SK-N-SH (cell line): ENCODE measurements around the gene PELI2. TPM values are rescaled to one million over a fixed set of nuclear protein-coding genes. Genes with fewer than 3 reads are reported as not detected.

ENCODE experiments used
- CTCF ChIA-PET: fragments of 300-600, 350-600 bp; formaldehyde crosslinking; extraction: SDS; loops from one replicate; lab custom pipeline; 2021; lab: Yijun Ruan, JAX
- POLR2A ChIA-PET: fragments of 350-600 bp; sonication (Branson Sonifier 250); formaldehyde crosslinking; extraction: SDS; loops from one replicate; lab custom pipeline; 2020; ENCODE audit warnings: antibody characterized with exemption, inconsistent platforms; lab: Yijun Ruan, JAX
- DNase-seq: peaks from one replicate; pipeline ENCODE4 v3.0.0; 2012
- H2AFZ ChIP-seq: fragments of 200-600 bp; sonication (generic); 2 replicates; pipeline ENCODE4 v1.8.1; 2016; ENCODE audit warnings: antibody characterized with exemption, mild to moderate bottlenecking, low read depth
- H3F3A ChIP-seq: fragments of 200-600 bp; sonication (generic); replicated peaks from 2 replicates; pipeline ENCODE3; 2016; ENCODE audit warnings: antibody characterized with exemption, mild to moderate bottlenecking; ENCODE audit not compliant: insufficient read depth
- H3K27ac ChIP-seq, 2 experiments: fragments of 200-500 bp in 1 of 2; fragments of 200-600 bp in 1 of 2; sonication (Bioruptor generic) in 1 of 2; sonication (generic), shearing (Covaris generic) in 1 of 2; 2 replicates each; pipeline versions ENCODE4 v1.5.1 to v1.6.1; 2014 to 2016; ENCODE audit warnings: low read depth in 2 of 2, inconsistent platforms in 1 of 2, low read length in 1 of 2, mild to moderate bottlenecking in 1 of 2, mixed read lengths in 1 of 2
- H3K27me3 ChIP-seq: fragments of 200-600 bp; sonication (generic), shearing (Covaris generic); 2 replicates; pipeline ENCODE4 v1.6.1; 2016; ENCODE audit warnings: mixed run types; ENCODE audit not compliant: insufficient read depth
- H3K36me3 ChIP-seq, 2 experiments: fragments of 200-500 bp in 1 of 2; fragments of 200-600 bp in 1 of 2; sonication (Bioruptor generic) in 1 of 2; sonication (generic) in 1 of 2; replicated peaks in 1 of 2; 2 replicates each; pipeline versions ENCODE3 to v1.5.1; 2014 to 2016; ENCODE audit warnings: low read length in 1 of 2, mild to moderate bottlenecking in 1 of 2; ENCODE audit not compliant: insufficient read depth in 2 of 2, control insufficient read depth in 1 of 2
- H3K4me1 ChIP-seq, 2 experiments: fragments of 200-500 bp in 1 of 2; fragments of 200-600 bp in 1 of 2; sonication (Bioruptor generic) in 1 of 2; sonication (generic), shearing (Covaris generic) in 1 of 2; 2 replicates each; pipeline versions ENCODE4 v1.5.1 to v1.6.1; 2014 to 2016; ENCODE audit warnings: low read depth in 1 of 2, low read length in 1 of 2, mixed run types in 1 of 2; ENCODE audit not compliant: insufficient read depth in 2 of 2, control insufficient read depth in 1 of 2
- H3K4me2 ChIP-seq: fragments of 200-600 bp; sonication (generic), shearing (Covaris generic); 2 replicates; pipeline ENCODE4 v1.6.1; 2017; ENCODE audit warnings: mixed run types
- H3K4me3 ChIP-seq, 2 experiments: fragments of 200-500 bp in 1 of 2; fragments of 200-600 bp in 1 of 2; sonication (Bioruptor generic) in 1 of 2; sonication (generic), shearing (Covaris generic) in 1 of 2; 2 replicates each; pipeline versions ENCODE4 v1.5.1 to v1.8.1; 2014 to 2016; ENCODE audit warnings: low read depth in 2 of 2, inconsistent platforms in 1 of 2, low read length in 1 of 2, mild to moderate bottlenecking in 1 of 2, mixed read lengths in 1 of 2, moderate library complexity in 1 of 2
- H3K79me2 ChIP-seq: fragments of 200-600 bp; sonication (generic); 2 replicates; pipeline ENCODE4 v1.8.1; 2017; ENCODE audit warnings: mild to moderate bottlenecking; ENCODE audit not compliant: insufficient read depth
- H3K9ac ChIP-seq: fragments of 200-600 bp; sonication (generic); 2 replicates; pipeline ENCODE4 v1.6.1; 2017; ENCODE audit warnings: mixed run types
- H3K9me2 ChIP-seq: fragments of 200-600 bp; sonication (generic); 2 replicates; pipeline ENCODE4 v1.6.1; 2017; ENCODE audit warnings: mixed run types
- H3K9me3 ChIP-seq: fragments of 200-600 bp; sonication (generic); 2 replicates; pipeline ENCODE4 v1.6.1; 2017; ENCODE audit warnings: mixed run types, mild to moderate bottlenecking, moderate library complexity
- H4K20me1 ChIP-seq: fragments of 200-600 bp; sonication (generic); 2 replicates; pipeline ENCODE4 v1.6.1; 2017; ENCODE audit warnings: mild to moderate bottlenecking, mixed run types; ENCODE audit not compliant: insufficient read depth
- EZH2phosphoT487 ChIP-seq: fragments of 200-600 bp; sonication (generic); IDR thresholded peaks from 2 replicates; pipeline ENCODE4 v1.6.1; 2017; ENCODE audit warnings: low read depth, mixed run types, mild to moderate bottlenecking, antibody characterized with exemption, moderate library complexity, borderline replicate concordance
- GABPA ChIP-seq: IDR thresholded peaks from 2 replicates; pipeline ENCODE4 v1.4.0; 2012; ENCODE audit warnings: low read depth, mild to moderate bottlenecking
- GATA2 ChIP-seq: sonication (generic); formaldehyde crosslinking; IDR thresholded peaks from 2 replicates; pipeline ENCODE4 v1.5.0; 2020; ENCODE audit warnings: mild to moderate bottlenecking, missing genetic modification reagents
- JUND ChIP-seq: IDR thresholded peaks from 2 replicates; pipeline ENCODE4 v1.4.0; 2012
- MEF2A ChIP-seq: IDR thresholded peaks from 2 replicates; pipeline ENCODE4 v1.4.0; 2012; ENCODE audit warnings: low read depth, borderline replicate concordance
- POLR2AphosphoS5 ChIP-seq: IDR thresholded peaks from 2 replicates; pipeline ENCODE4 v1.6.1; 2012; ENCODE audit warnings: low read depth, low read length
- RAD21 ChIP-seq: IDR thresholded peaks from 2 replicates; pipeline ENCODE4 v1.6.1; 2012; ENCODE audit warnings: mild to moderate bottlenecking, low read length
- RCOR1 ChIP-seq: fragments of 150-350 bp; IDR thresholded peaks from 2 replicates; pipeline ENCODE4 v1.6.1; 2017; ENCODE audit warnings: antibody characterized with exemption, low read length
- RFX5 ChIP-seq: IDR thresholded peaks from 2 replicates; pipeline ENCODE4 v1.6.1; 2012; ENCODE audit warnings: mild to moderate bottlenecking, improper control_type of control experiment, low read length
- RXRA ChIP-seq: IDR thresholded peaks from 2 replicates; pipeline ENCODE4 v1.4.0; 2012; ENCODE audit warnings: low read depth, mild to moderate bottlenecking, borderline replicate concordance
- TCF12 ChIP-seq: IDR thresholded peaks from 2 replicates; pipeline ENCODE4 v1.4.0; 2012
- TEAD4 ChIP-seq: IDR thresholded peaks from 2 replicates; pipeline ENCODE4 v1.4.0; 2012; ENCODE audit warnings: mild to moderate bottlenecking, borderline replicate concordance; ENCODE audit not compliant: insufficient read depth
- WGBS: methylation state at CpG from one replicate; pipeline ENCODE4 v1.1.6; 2017; ENCODE audit warnings: low lambda C conversion rate; 5-methylcytosine and 5-hydroxymethylcytosine counted together
- polyA plus RNA-seq, 3 experiments: library from polyadenylated mRNA; depleted of rRNA; stranded (reverse); fragments of >200 nt; gene quantifications; 2 replicates each; pipeline ENCODE4 v1.2.3, GENCODE V29; 2012
- TF ChIP-seq, protein P1 (sequence below): fragments of 150-350 bp; IDR thresholded peaks from 2 replicates; pipeline ENCODE4 v1.6.1; 2017; ENCODE audit warnings: antibody characterized with exemption, low read length, low read depth, borderline replicate concordance
- TF ChIP-seq, protein P2 (sequence below): IDR thresholded peaks from 2 replicates; pipeline ENCODE4 v1.4.0; 2012; ENCODE audit warnings: low read depth, borderline replicate concordance
- TF ChIP-seq, protein P3 (sequence below): fragments of 150-350 bp; IDR thresholded peaks from 2 replicates; pipeline ENCODE4 v1.6.1; 2016; ENCODE audit warnings: mild to moderate bottlenecking, low read depth, low read length
- TF ChIP-seq, protein P4 (sequence below): IDR thresholded peaks from 2 replicates; pipeline ENCODE4; 2012
- TF ChIP-seq, protein P5 (sequence below): IDR thresholded peaks from 2 replicates; pipeline ENCODE4 v1.4.0; 2012; ENCODE audit warnings: low read depth
- TF ChIP-seq, protein P6 (sequence below): IDR thresholded peaks from 2 replicates; pipeline ENCODE4 v1.4.0; 2012; ENCODE audit warnings: low read depth, borderline replicate concordance

The PELI2 gene
- polyA plus RNA-seq, 1 of the 3 experiments (the other 2 are of a cell fraction) = not detected

DNA sequence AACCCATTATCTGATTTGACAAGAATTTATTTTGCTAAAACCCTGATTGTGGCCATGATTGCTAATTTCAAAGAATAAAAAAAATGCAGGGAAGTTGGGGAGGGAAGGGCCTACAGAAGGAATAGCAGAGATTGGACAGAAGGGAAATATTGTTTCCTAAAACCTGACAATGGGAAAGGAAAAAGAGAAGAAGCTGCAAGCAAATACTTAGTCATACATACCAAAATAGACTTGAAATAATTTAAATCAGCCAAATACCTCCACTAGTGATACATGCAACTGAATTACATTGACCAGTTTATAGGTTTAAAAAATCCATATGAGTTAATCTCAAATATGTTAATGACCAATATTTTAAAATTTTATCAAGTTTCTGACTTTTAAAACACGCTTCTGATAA is 75.1 kb downstream of the PELI2 start:
- 11% methylated on average over 1 of the region's 1 CpG for WGBS
- ChIA-PET POLR2A (no interaction called here), CTCF (no interaction called here)
- no peak overlapping the region for H3K9ac ChIP-seq
- no peaks in the 10 kb centered on the region for H3F3A ChIP-seq
- H3K4me3 ChIP-seq = no peak overlapping the region
- H3K27ac ChIP-seq = no peak overlapping the region
- no peaks in the 10 kb centered on the region for H3K79me2 ChIP-seq
- DNase-seq = no peak
- no peaks in the 10 kb centered on the region for H3K36me3 ChIP-seq
- TF ChIP-seq, protein P1, sequence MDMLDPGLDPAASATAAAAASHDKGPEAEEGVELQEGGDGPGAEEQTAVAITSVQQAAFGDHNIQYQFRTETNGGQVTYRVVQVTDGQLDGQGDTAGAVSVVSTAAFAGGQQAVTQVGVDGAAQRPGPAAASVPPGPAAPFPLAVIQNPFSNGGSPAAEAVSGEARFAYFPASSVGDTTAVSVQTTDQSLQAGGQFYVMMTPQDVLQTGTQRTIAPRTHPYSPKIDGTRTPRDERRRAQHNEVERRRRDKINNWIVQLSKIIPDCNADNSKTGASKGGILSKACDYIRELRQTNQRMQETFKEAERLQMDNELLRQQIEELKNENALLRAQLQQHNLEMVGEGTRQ = no peak
- no peak for TF ChIP-seq TEAD4
- TF ChIP-seq, protein P2, sequence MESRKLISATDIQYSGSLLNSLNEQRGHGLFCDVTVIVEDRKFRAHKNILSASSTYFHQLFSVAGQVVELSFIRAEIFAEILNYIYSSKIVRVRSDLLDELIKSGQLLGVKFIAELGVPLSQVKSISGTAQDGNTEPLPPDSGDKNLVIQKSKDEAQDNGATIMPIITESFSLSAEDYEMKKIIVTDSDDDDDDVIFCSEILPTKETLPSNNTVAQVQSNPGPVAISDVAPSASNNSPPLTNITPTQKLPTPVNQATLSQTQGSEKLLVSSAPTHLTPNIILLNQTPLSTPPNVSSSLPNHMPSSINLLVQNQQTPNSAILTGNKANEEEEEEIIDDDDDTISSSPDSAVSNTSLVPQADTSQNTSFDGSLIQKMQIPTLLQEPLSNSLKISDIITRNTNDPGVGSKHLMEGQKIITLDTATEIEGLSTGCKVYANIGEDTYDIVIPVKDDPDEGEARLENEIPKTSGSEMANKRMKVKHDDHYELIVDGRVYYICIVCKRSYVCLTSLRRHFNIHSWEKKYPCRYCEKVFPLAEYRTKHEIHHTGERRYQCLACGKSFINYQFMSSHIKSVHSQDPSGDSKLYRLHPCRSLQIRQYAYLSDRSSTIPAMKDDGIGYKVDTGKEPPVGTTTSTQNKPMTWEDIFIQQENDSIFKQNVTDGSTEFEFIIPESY = no peak
- TF ChIP-seq POLR2AphosphoS5 = no peak
- no peak for TF ChIP-seq TCF12
- TF ChIP-seq EZH2phosphoT487 = no peak
- TF ChIP-seq RFX5 = no peak
- TF ChIP-seq, all 33 proteins: peak for 0
- H3K9me2 ChIP-seq = no peaks in the 10 kb centered on the region
- no peaks in the 10 kb centered on the region for H3K9me3 ChIP-seq
- H3K4me1 ChIP-seq = no peaks in the 10 kb centered on the region
- H4K20me1 ChIP-seq = no peaks in the 10 kb centered on the region
- H3K27me3 ChIP-seq = peaks cover 23% of the 10 kb centered on the region; the same call in 1 of the 2 replicates
- no peak overlapping the region for H3K4me2 ChIP-seq
- H2AFZ ChIP-seq = no peak overlapping the region

DNA sequence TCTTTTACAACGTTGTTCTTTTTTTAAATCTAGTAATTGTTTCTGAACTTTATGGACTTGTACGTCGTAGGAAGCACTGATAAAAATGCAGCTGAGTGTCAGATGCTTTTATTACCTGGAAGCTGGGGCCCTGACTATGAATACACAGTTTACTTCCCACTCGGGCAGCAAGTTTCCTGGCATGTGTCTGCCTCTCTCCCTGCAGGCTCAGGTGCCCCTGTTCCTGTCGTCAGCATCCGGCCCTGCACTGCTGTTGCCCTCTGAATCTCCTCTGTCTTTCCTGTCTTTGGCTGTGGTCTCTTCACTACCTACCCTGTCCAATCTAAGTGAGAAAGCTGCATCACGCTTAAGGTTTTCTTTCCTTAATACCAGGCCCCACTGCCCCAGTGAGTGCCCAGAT is 75.8 kb downstream of the PELI2 start:
- no peak overlapping the region for H2AFZ ChIP-seq
- H3K4me2 ChIP-seq = no peak overlapping the region
- no peaks in the 10 kb centered on the region for H3K9me2 ChIP-seq
- no peaks in the 10 kb centered on the region for H3K9me3 ChIP-seq
- H3K36me3 ChIP-seq = no peaks in the 10 kb centered on the region
- H3F3A ChIP-seq = no peaks in the 10 kb centered on the region
- no peak overlapping the region for H3K9ac ChIP-seq
- DNase-seq = no peak
- WGBS = 17% methylated on average over 7 of the region's 7 CpGs
- no peaks in the 10 kb centered on the region for H4K20me1 ChIP-seq
- no peaks in the 10 kb centered on the region for H3K4me1 ChIP-seq
- POLR2A ChIA-PET = no interaction called here
- H3K4me3 ChIP-seq = no peak overlapping the region
- H3K27me3 ChIP-seq = peaks cover 22% of the 10 kb centered on the region; the same call in 1 of the 2 replicates
- CTCF ChIA-PET = no interaction called here
- no peak overlapping the region for H3K27ac ChIP-seq
- H3K79me2 ChIP-seq = no peaks in the 10 kb centered on the region
- TF ChIP-seq, protein P3, sequence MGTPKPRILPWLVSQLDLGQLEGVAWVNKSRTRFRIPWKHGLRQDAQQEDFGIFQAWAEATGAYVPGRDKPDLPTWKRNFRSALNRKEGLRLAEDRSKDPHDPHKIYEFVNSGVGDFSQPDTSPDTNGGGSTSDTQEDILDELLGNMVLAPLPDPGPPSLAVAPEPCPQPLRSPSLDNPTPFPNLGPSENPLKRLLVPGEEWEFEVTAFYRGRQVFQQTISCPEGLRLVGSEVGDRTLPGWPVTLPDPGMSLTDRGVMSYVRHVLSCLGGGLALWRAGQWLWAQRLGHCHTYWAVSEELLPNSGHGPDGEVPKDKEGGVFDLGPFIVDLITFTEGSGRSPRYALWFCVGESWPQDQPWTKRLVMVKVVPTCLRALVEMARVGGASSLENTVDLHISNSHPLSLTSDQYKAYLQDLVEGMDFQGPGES = no peak
- no peak for TF ChIP-seq TEAD4
- TF ChIP-seq, protein P4, sequence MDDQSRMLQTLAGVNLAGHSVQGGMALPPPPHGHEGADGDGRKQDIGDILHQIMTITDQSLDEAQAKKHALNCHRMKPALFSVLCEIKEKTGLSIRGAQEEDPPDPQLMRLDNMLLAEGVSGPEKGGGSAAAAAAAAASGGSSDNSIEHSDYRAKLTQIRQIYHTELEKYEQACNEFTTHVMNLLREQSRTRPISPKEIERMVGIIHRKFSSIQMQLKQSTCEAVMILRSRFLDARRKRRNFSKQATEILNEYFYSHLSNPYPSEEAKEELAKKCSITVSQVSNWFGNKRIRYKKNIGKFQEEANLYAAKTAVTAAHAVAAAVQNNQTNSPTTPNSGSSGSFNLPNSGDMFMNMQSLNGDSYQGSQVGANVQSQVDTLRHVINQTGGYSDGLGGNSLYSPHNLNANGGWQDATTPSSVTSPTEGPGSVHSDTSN = no peak
- TF ChIP-seq, protein P5, sequence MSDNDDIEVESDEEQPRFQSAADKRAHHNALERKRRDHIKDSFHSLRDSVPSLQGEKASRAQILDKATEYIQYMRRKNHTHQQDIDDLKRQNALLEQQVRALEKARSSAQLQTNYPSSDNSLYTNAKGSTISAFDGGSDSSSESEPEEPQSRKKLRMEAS = no peak
- no peak for TF ChIP-seq GATA2 (CRISPR knock-in tag)
- no peak for TF ChIP-seq RAD21
- TF ChIP-seq, protein P2 = no peak
- TF ChIP-seq, protein P6, sequence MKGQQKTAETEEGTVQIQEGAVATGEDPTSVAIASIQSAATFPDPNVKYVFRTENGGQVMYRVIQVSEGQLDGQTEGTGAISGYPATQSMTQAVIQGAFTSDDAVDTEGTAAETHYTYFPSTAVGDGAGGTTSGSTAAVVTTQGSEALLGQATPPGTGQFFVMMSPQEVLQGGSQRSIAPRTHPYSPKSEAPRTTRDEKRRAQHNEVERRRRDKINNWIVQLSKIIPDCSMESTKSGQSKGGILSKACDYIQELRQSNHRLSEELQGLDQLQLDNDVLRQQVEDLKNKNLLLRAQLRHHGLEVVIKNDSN = no peak
- no peak for TF ChIP-seq RFX5
- TF ChIP-seq, protein P1 = no peak
- TF ChIP-seq RXRA = no peak
- no peak for TF ChIP-seq GABPA
- no peak for TF ChIP-seq RCOR1
- TF ChIP-seq MEF2A = no peak
- no peak for TF ChIP-seq JUND
